Measurements from ENCODE around the gene CARD11.

Gene CARD11

DNA sequence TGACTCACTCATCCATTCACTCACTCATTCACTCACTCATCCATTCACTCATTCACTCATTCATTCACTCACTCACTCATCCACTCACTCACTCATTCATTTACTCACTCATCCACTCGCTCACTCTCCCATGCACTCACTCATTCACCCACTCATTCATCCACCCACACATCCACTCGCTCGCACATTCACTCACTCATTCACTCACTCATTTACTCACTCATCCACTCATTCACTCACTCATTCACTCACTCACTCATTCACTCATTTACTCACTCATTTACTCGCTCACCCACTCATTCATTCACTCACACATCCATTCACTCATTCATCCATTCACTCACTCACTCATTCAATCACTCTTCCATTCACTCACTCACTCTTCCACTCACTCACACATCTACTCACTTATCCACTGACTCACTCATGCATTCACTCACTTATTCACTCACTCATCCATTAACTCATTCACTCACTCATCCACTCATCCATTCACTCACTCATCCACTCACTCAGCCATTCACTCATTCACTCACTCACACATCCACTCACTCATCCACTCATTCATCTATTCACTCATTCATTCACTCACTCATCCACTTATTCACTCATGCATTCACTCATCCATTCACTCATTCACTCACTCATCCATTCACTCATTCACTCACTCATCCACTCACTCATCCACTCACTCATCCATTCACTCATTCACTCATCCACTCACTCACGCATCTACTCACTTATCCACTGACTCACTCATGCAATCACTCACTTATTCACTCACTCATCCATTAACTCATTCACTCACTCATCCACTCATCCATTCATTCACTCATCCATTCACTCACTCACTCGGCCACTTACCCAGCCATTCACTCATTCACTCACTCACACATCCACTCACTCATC is 74.0 kb downstream of the CARD11 start:
- no peak for TF ChIP-seq CTCF (IDR thresholded peaks at IDR 0.05; ENCODE audit: low read depth, low read length)
- H3K4me1 ChIP-seq = no peaks in the 10 kb centered on the region
- H3K9me3 ChIP-seq = peaks cover 6% of the 10 kb centered on the region; the same call in 1 of the 2 replicates
- H3K27me3 ChIP-seq = no peaks in the 10 kb centered on the region
- no peak for DNase-seq
- H3K4me3 ChIP-seq (ENCODE audit: low read depth, low read length) = no peak overlapping the region
- H3K36me3 ChIP-seq = no peaks in the 10 kb centered on the region

DNA sequence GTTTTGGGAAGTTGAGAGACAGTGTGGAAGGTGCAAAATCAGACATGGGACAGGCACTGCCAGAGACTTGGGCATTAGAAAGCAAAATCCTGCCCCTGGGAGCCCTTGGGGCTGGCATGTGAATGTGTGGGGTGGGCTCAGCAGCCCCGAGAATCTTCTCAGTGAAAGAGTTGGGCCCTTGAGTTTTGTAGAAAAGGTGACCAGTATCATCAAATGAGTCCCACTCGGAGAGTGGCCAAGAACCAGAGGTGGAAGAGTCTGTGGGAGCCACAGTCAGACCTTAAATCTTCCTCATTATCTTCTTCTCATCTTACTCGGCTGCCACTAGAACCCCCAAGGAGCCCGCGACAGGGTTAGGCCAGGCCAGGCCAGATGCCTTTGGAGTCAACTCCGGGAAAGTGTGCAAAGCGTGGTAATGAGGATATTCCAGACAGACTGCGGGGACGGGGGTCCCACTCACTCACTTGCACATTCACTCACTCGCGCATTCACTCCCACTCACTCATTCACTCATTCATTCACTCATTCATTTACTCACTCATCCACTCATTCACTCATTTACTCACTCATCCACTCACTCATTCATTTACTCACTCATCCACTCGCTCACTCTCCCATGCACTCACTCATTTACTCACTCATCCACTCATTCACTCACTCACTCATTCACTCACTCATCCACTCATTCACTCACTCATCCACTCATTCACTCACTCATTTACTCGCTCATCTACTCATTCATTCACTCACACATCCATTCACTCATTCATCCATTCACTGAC is 74.9 kb downstream of the CARD11 start:
- no peak for TF ChIP-seq CTCF (IDR thresholded peaks at IDR 0.05; ENCODE audit: low read depth, low read length)
- H3K4me3 ChIP-seq (ENCODE audit: low read depth, low read length) = no peak overlapping the region
- no peaks in the 10 kb centered on the region for H3K4me1 ChIP-seq
- no peaks in the 10 kb centered on the region for H3K27me3 ChIP-seq
- H3K9me3 ChIP-seq = peaks cover 6% of the 10 kb centered on the region; the same call in 1 of the 2 replicates
- H3K36me3 ChIP-seq = no peaks in the 10 kb centered on the region
- DNase-seq = no peak

- H3K4me1 ChIP-seq = no peaks in the 10 kb centered on the region
These were observed 75.5 kb downstream of the CARD11 start for GRCh38 chr7:2968176-2968575.

GRCh38 chr7:2967705-2968104 is 76.0 kb downstream of the CARD11 start:
- peaks cover 6% of the 10 kb centered on the region; the same call in 1 of the 2 replicates for H3K9me3 ChIP-seq
- H3K27me3 ChIP-seq = no peaks in the 10 kb centered on the region
- no peaks in the 10 kb centered on the region for H3K36me3 ChIP-seq
- H3K4me1 ChIP-seq = no peaks in the 10 kb centered on the region
- no peak for TF ChIP-seq CTCF (IDR thresholded peaks at IDR 0.05; ENCODE audit: low read depth, low read length)
- H3K4me3 ChIP-seq (ENCODE audit: low read depth, low read length) = no peak overlapping the region
- DNase-seq = no peak

More at GRCh38 chr7:2968176-2968575, 75.5 kb downstream of the CARD11 start:
- H3K9me3 ChIP-seq = peaks cover 6% of the 10 kb centered on the region; the same call in 1 of the 2 replicates
- H3K27me3 ChIP-seq = no peaks in the 10 kb centered on the region
- no peak for DNase-seq
- H3K4me3 ChIP-seq (ENCODE audit: low read depth, low read length) = no peak overlapping the region
- H3K36me3 ChIP-seq = no peaks in the 10 kb centered on the region
- no peak for TF ChIP-seq CTCF (IDR thresholded peaks at IDR 0.05; ENCODE audit: low read depth, low read length)

DNA sequence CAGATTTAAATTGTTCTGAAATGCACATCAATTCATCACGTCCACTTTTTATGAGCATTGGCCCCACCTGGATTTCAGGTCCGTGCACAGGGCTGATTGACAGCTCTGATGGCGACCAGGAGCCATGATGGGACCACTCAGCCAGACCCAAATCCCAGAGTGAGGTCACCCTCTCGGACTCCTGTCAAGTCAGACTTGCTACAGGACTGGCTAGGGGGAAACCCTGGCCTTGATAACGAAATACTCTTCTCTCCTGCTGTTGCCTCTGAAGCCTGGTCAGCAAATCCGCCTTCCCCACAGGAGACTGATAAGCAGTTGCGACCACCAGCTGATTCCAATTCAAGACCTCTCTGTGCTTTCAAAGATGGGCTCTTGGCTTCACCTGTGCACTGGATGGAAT is 76.4 kb downstream of the CARD11 start:
- Histone ChIP-seq H3K4me1 (no peaks in the 10 kb centered on the region), H3K27me3 (no peaks in the 10 kb centered on the region), H3K4me3 (ENCODE audit: low read depth, low read length) (no peak overlapping the region), H3K9me3 (peaks cover 6% of the 10 kb centered on the region; the same call in 1 of the 2 replicates), H3K36me3 (no peaks in the 10 kb centered on the region)
- TF ChIP-seq CTCF (IDR thresholded peaks at IDR 0.05; ENCODE audit: low read depth, low read length) = no peak
- DNase-seq = no peak

Measured in BE2C (cell line).